Loucy (cell line): ENCODE measurements around the gene LTC4S.

ENCODE experiments used
- CTCF ChIP-seq: fragments of 200-600 bp; sonication (generic); conservative IDR thresholded peaks from 2 replicates; pipeline ENCODE4 v1.5.1; 2014; ENCODE audit warnings: mild to moderate bottlenecking, antibody characterized with exemption, low read length
- EZH2phosphoT487 ChIP-seq: fragments of 200-600 bp; IDR thresholded peaks from 2 replicates; pipeline ENCODE4 v1.6.1; 2018; ENCODE audit warnings: antibody characterized with exemption, mild to moderate bottlenecking, moderate library complexity, borderline replicate concordance

GRCh38 chr5:179840766-179841165, 47.0 kb downstream of the LTC4S start:
- no peak for TF ChIP-seq CTCF
- TF ChIP-seq EZH2phosphoT487 = no peak
